HEK293T (cell line): Measurements from ENCODE around the gene TMEM121B.

Experiments used
- ELF4 ChIP-seq: fragments of 450-650 bp; IDR thresholded peaks from 2 replicates; pipeline ENCODE4 v1.6.1; 2017; ENCODE audit warnings: antibody characterized with exemption
- FOXA1 ChIP-seq: fragments of 450-650 bp; IDR thresholded peaks from 2 replicates; pipeline ENCODE4 v1.6.1; 2016; ENCODE audit warnings: mild to moderate bottlenecking
- HDGF ChIP-seq: fragments of 450-650 bp; IDR thresholded peaks from 2 replicates; pipeline ENCODE4 v1.6.1; 2017; ENCODE audit warnings: antibody characterized with exemption, borderline replicate concordance
- NFRKB ChIP-seq: fragments of 450-650 bp; IDR thresholded peaks from 2 replicates; pipeline ENCODE4 v1.6.1; 2016; ENCODE audit warnings: mild to moderate bottlenecking, moderate library complexity
- SP1 ChIP-seq: fragments of 450-650 bp; IDR thresholded peaks from 2 replicates; pipeline ENCODE4 v1.6.1; 2017

- no peak for TF ChIP-seq SP1
- TF ChIP-seq HDGF, result no peak
- no peak for TF ChIP-seq ELF4
- TF ChIP-seq FOXA1, result no peak
- no peak for TF ChIP-seq NFRKB
Observed at GRCh38 chr22:17097062-17097461, 24.1 kb downstream of the TMEM121B start.
